H7 (cell line): ENCODE data around the gene ARMC9. TPM values are rescaled to one million over a fixed set of nuclear protein-coding genes. Genes with fewer than 3 reads are reported as not detected.
A peak's percentile ranks its signal among the peaks of the same experiment; 100 is the strongest.

Source experiments
- DNase-seq: peaks from one replicate; pipeline ENCODE4 v3.0.0; 2012
- H3K27me3 ChIP-seq: 2 replicates; pipeline ENCODE4 v1.6.0; 2011; ENCODE audit warnings: mild to moderate bottlenecking, low read length; ENCODE audit not compliant: control insufficient read depth, insufficient read depth
- H3K36me3 ChIP-seq: replicated peaks from 2 replicates; pipeline ENCODE4 v1.5.1; 2011; ENCODE audit warnings: low read length; ENCODE audit not compliant: control insufficient read depth, insufficient read depth
- H3K4me3 ChIP-seq: 2 replicates; pipeline ENCODE4 v1.5.1; 2011; ENCODE audit warnings: low read depth, mild to moderate bottlenecking, control low read depth, low read length, moderate library complexity; ENCODE audit not compliant: insufficient read depth
- total RNA-seq: library from RNA; depleted of rRNA; stranded (reverse); fragments of >200 nt; shearing (Covaris generic); gene quantifications from 2 replicates; pipeline ENCODE4 v1.2.3, GENCODE V29; 2014

Gene ARMC9
- total RNA-seq, 1 experiment from 2014 or later = 33.6 TPM

DNA sequence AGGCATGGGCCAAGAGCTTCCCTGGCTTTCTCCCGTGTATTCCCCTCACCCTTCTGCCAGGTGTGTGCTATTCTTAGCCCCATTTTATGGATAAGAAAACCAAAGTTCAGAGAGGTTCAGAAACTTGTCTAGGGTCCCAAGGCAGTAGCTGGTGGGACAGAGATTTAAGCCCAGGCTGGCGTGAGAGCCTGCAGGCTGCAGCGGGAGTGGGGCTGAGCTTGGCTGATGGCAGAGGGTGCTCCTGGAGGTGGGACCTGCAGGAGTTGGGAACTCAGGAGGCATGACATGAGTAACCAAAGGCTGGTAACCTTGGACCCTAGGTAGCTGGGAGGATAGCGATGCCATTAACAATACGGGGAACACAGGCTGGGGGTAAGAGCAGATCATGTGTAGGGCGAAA, 109.8 kb downstream of the ARMC9 start:
- no peak overlapping the region for H3K4me3 ChIP-seq

DNA sequence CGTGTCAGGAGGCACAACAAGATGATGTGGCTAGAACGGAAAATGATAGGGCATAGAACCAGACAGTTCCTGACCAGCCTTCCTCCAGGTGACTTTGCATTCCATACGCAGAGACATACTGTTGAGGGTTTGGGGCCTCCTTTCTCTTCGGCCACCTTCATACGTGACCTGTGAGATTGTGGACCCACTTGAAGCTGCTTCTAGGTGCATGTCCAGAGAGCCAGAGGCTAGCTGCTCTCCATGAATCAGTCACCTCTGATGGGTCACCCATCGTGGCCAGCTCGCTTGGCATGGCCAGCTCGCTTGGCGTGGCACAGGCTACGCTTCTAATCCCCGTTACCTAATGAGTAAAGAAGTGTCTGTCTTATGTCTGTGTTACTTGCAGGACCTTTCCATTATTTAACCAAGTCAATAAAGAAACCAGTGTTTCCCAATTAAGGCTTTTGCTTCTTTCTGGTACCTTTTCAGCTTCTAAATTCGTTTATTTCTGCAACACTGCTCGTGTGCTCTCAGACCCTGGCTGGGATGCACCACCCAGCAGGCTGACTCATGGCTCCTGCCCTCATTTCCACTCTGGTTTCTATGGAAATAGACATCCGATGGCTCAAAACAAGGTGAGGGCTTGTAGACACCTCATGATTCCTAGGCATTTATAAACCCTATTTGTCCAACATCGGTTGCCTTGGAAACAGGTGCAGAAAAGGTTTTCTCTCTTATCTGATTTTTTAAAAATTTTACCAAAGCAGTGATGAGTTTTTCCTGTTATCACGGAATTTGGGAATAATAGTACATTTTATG, 110.4 kb downstream of the ARMC9 start:
- Histone ChIP-seq H3K4me3 (no peak overlapping the region), H3K36me3 (no peaks in the 10 kb centered on the region), H3K27me3 (no peaks in the 10 kb centered on the region)
- DNase-seq = no peak

More for the DNA sequence above, 109.8 kb downstream of the ARMC9 start:
- no peak for DNase-seq
- no peaks in the 10 kb centered on the region for H3K27me3 ChIP-seq
- H3K36me3 ChIP-seq = no peaks in the 10 kb centered on the region

DNA sequence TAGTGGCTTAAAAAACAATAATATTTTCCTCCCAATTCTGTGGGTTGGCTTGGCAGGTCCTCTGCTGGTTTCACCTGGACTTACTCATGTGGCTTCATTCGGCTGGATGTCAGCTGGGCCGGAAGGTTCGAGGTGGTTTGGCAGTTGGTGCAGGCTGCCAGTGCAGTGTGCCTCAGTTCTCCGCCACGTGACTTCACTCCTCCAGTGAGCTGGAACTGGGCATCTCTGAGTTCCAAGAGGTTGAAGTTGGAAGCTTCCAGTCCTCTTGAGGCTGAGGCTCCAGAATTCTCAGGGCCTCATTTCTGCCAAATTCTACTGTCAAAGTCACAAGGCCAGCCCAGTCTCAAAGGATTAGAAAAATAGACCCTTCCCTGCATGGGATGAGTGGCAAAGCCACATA, 113.6 kb downstream of the ARMC9 start:
- no peak overlapping the region for H3K4me3 ChIP-seq
- no peaks in the 10 kb centered on the region for H3K27me3 ChIP-seq
- DNase-seq = no peak
- no peaks in the 10 kb centered on the region for H3K36me3 ChIP-seq

DNA sequence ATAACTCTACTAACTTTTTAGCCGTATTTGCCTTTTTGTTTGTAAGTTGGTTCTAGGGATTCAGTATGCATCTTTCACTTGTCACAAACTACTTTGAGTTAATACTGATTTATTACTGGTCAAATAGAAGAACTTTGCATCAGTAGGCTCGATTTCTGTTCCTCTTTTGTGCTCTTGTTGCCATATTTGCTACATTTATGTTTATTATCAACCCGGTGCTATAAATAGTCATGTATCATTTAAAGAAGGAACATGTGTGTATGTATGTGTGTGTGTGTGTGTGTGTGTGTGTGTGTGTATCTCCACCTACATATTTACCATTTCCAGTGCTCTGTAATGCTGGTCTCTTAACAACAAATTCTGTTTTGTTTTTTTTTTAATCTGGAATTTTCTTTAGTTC, 117.5 kb downstream of the ARMC9 start:
- DNase-seq = no peak
- no peaks in the 10 kb centered on the region for H3K36me3 ChIP-seq

DNA sequence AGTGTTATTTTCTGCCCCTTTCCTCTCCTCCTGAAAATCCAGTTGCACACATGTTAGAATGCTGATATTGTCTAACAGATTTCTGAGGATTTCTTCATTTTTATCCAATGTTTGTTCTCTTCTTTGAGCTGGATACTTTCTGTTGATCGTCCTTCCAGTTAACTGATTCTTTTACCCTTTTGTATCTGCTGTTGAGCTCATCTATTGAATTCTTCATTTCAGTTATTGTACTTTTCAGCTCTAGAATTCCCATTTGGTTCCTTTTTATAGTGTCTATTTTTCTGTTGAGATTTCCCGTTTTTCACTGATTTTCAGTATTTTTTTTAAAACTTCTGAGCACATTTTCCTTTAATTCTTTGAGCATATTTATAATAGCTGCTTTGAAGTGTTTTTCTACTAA, 119.1 kb downstream of the ARMC9 start:
- Histone ChIP-seq H3K4me3 (no peak overlapping the region), H3K27me3 (no peaks in the 10 kb centered on the region), H3K36me3 (no peaks in the 10 kb centered on the region)
- DNase-seq = no peak

More for the DNA sequence above, 117.5 kb downstream of the ARMC9 start:
- Histone ChIP-seq H3K4me3 (no peak overlapping the region), H3K27me3 (no peaks in the 10 kb centered on the region)

DNA sequence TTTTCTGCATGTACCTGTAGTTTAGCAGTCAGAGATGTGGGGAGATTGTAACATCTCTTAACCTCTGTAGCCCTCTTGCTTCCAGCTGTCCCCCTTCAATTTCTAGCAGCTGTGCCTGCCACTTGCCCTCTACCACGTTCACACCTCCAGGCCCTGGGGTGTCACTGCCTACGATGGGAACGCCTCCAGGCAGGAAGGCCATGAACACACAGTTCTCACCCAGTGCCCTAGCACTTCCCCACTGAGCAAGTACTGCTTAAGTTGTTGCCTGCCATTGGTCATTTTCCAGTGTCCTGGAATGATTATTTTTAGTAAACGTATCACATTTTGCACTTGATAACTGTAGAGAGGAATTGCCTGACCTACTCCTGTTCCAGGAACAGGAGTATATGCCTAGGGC, 120.0 kb downstream of the ARMC9 start:
- DNase-seq = no peak
- Histone ChIP-seq H3K4me3 (no peak overlapping the region), H3K27me3 (no peaks in the 10 kb centered on the region), H3K36me3 (no peaks in the 10 kb centered on the region)

DNA sequence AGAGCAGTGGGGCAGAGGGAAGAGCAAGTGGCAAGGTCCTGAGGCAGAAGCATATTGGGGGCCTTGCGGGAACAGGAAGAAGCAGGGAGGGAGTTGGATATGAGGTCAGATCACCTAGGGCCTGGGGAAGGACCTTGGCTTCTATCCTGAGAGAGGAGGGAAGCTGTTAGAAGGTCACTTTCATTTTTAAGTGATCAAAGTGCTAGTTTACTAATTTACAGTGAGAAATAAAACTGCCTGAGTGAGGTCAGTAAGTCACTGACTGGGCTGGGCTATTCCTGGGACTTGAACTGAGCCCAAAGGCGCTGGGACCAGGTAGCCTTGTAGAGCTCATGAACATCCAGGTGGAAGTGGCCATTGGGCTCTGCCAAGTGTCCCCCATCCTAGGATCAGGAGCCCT, 120.5 kb downstream of the ARMC9 start:
- H3K36me3 ChIP-seq = no peaks in the 10 kb centered on the region
- no peak for DNase-seq
- no peaks in the 10 kb centered on the region for H3K27me3 ChIP-seq
- H3K4me3 ChIP-seq = no peak overlapping the region

DNA sequence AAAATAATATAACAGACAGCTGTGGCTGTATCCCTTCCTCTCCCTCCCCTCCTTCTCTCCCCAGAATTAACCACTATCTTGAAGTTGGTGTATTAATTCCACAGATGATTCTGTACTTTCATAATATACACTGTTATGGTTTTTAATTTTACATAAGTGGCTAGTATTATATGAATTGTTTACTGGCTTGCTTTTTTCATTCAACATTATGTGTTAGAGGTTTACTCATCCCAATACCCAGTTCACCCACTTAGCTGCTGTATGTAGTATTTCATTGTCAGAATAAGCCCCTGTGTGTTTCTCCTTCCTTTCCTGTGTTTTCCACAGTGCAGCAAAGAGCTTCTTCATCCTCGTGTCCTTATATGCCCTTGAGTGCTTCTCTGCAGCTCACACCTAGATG, 121.4 kb downstream of the ARMC9 start:
- DNase-seq = no peak
- Histone ChIP-seq H3K27me3 (no peaks in the 10 kb centered on the region), H3K36me3 (no peaks in the 10 kb centered on the region), H3K4me3 (no peak overlapping the region)

DNA sequence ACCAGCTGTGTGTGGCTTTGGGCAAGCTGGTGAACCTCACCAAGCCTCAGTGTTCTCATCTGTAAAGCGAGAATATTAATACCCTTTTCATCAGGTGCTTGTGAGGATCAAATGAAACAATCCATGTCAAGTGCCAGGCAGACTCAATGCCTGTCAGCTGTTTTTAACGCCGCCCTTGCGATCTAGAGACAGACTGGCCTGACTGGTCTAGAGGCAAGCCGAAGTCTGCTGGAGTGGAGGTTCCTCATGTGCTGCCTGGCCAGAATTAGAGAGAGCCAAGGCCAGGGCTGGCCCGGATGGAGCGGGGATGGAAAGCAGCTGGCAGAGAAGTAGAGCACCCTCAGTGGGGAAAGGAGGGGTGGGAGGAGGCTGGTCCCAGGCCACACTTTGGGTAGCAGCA, 122.6 kb downstream of the ARMC9 start:
- Histone ChIP-seq H3K27me3 (no peaks in the 10 kb centered on the region), H3K36me3 (no peaks in the 10 kb centered on the region), H3K4me3 (no peak overlapping the region)
- DNase-seq = no peak

DNA sequence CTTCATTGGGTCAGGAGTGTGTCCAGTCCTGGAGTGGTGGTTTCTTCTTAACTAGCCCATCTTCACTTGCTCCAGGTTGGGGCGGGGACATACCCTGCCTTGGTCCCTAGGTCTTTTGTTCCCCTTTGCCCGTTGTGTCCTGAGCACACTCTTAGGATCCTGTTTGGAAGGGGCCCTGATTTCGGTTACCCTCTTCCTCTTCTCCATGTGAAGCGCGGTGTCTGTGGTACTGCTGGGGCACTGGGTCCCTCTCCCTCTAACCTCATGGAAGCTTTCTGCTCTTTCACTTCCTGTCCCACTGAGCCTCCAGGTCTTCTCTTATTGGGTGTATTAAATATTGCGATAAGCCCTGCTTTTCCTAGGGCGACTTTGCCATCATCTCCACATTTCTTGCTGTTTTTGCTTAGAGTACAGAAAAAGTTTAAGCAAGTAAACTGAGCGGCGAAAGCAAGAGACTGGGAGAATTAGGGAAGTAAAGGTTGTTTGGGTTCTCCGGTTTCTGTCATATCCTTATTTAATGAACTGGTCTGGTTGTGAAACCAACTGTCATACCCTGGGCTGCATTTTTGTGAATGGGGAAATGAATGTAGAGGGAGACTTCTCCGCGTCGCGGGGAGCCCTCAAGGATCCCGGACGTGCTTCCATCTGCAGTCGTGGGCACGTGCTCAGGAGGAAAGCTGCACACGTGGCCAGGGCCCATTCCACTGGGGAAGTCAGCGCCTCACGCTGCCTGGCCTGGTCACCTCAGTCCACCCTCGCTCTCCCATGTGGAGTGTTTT, 123.3 kb downstream of the ARMC9 start:
- Histone ChIP-seq H3K27me3 (no peaks in the 10 kb centered on the region), H3K36me3 (no peaks in the 10 kb centered on the region), H3K4me3 (no peak overlapping the region)
- no peak for DNase-seq

DNA sequence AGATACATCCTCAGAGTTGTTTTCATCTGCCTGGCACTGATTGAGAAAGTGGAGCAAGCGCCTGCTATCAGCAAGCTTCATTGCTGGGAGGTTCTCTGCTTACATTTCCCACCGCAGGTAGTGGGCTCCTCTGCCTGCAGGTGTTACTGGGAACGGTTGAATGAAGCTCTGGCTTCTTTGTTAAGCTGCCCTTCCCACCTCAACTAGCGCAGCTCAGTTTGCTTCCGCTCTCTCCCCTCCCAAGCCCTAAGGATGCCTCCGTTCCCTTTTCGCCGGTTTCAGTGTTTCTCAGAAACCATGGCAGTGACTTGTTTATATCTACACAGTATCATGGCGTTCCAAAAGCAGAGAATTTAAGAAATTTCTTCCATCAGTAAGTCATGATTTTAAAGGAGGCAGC, 124.9 kb downstream of the ARMC9 start:
- Histone ChIP-seq H3K36me3 (no peaks in the 10 kb centered on the region), H3K4me3 (no peak overlapping the region), H3K27me3 (no peaks in the 10 kb centered on the region)
- peak; percentile 71 for DNase-seq

DNA sequence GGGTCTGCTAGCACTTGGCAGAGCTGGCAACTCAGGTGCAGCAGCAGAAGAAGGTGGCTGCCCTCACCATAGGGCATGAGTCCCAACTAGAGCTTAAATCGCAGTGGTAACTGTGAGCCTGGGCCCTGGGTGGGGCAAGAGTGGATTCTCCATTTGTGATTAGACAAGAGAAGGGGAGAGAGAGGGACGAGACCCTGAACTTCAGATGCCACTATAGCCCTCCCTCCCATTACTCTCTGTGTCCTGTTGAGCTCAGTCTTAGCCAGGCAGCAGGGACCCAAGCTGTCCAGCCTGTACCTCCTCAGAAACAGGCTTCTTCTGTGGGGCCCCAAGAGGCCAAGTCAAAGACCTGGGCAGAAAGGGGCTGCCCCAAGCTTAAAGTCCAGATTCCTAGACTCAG, 127.4 kb downstream of the ARMC9 start:
- no peaks in the 10 kb centered on the region for H3K36me3 ChIP-seq
- DNase-seq = no peak
- no peak overlapping the region for H3K4me3 ChIP-seq
- H3K27me3 ChIP-seq = no peaks in the 10 kb centered on the region

DNA sequence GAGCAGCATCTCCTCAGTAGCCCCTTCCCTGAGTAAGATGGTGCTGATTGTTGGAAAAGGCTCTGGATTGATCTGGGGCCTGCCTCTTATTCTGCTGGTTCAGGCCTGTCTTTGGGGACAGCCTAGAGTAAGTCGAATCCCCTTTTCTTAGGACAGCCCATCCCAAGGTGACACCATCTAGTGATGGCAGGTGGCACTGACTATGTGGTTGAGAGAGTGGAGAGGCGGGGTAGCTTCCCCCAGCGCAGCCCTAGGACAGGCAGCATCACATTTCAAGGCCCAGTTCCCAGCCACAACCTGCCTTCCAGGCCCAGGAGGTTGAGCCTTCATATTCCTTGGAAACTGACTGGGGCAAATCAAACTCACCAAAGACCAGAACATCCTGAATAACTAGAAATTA, 128.0 kb downstream of the ARMC9 start:
- Histone ChIP-seq H3K27me3 (no peaks in the 10 kb centered on the region), H3K4me3 (no peak overlapping the region), H3K36me3 (no peaks in the 10 kb centered on the region)
- DNase-seq = no peak

DNA sequence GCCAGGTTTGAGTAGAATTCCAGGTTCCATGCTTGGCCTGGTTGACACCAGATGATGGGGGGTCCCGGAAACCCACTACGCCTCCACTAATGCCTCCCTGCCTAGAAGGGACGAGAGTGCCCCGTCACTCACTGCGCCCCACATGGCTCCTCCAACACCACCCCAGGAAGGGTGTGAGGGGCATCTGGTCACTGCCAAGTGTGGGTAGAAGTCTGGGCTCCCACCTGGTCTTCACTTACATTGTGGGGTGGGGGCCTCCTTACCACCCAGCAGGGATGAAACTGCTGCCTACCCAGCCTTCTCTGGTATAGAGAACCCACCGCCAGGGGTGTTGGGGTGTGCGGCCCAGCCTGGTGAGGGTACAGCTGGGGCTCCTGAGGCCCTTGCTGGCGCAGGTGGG, 131.9 kb downstream of the ARMC9 start:
- Histone ChIP-seq H3K4me3 (no peak overlapping the region), H3K36me3 (peaks cover 4% of the 10 kb centered on the region), H3K27me3 (no peaks in the 10 kb centered on the region)
- no peak for DNase-seq

DNA sequence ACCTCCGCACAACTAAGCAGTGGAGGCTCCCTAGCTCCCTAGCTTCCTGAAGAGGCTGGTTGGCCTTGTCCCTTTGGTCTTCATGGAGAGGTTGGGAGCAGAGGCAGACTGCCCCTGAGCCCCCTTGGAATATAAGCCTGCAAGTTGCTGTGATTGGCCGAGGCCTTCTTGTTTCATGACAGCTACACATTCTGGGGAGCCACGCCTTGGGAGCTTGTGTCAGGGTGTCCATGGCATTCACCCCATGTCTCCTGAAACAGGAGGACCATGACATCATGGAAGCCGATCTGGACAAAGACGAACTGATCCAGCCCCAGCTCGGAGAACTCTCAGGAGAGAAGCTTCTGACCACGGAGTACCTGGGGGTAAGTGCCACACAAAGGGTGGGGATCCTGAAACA, 133.1 kb downstream of the ARMC9 start:
- peaks cover 4% of the 10 kb centered on the region for H3K36me3 ChIP-seq
- no peaks in the 10 kb centered on the region for H3K27me3 ChIP-seq
- no peak overlapping the region for H3K4me3 ChIP-seq
- no peak for DNase-seq
